Esophagus squamous epithelium (tissue), 4 donors: ENCODE data around the gene PPP1R12A.

Experiments used
- CTCF ChIP-seq, 6 experiments: fragments of 450-650 bp in 4 of 6; fragments of 200-600 bp in 2 of 6; sonication (generic) in 2 of 6; IDR thresholded peaks; one replicate each; pipeline ENCODE4 v1.5.1; 2016 to 2019; ENCODE audit warnings: antibody characterized with exemption in 6 of 6, mild to moderate bottlenecking in 4 of 6, moderate library complexity in 4 of 6
- POLR2A ChIP-seq, 4 donors: fragments of 450-650 bp; IDR thresholded peaks; one replicate each; pipeline ENCODE4 v1.6.1; 2017; ENCODE audit warnings: antibody characterized with exemption in 4 of 4, mild to moderate bottlenecking in 4 of 4, moderate library complexity in 3 of 4

DNA sequence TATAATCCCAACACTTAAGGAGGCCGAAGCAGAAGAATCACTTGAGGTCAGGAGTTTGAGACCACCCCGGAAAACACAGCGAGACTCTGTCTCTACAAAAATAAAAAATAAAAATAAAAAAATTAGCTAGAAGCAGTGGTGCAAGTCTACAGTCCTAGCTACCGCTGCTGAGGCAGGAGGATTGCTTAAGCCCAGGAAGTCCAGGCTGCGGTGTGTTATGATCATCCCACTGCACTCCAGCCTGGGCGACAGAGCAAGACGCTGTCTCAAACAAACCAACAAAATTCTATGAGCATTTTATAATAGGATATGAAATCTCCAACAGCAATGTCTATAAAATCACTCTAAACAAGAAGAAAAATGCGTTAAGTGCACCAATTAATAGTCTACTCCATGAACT lies 75.3 kb downstream of the PPP1R12A start:
- TF ChIP-seq CTCF (IDR thresholded peaks at IDR 0.05), result no peak
- no peak for TF ChIP-seq POLR2A (IDR thresholded peaks at IDR 0.05)
